Caki2 (cell line): ENCODE measurements around the gene DNAI1. TPM values are rescaled to one million over a fixed set of nuclear protein-coding genes. Genes with fewer than 3 reads are reported as not detected.
"Not testable (repeated sequence)": the region's sequence is repeated elsewhere in the genome, so short reads cannot be mapped to it uniquely, and the experiment has no call there.

Experiments
- DNase-seq: peaks from one replicate; pipeline ENCODE4 v3.0.0-alpha.2; 2015; ENCODE audit warnings: low read depth
- in situ Hi-C: cut with HindIII; loops from 2 replicates; pipeline ENCODE4 v1.10.0; 2016; ENCODE audit warnings: low sequenced_read_pairs, low pct_unique_long_range_greater_than_20kb, mixed read lengths
- total RNA-seq: library from RNA; depleted of rRNA; stranded (reverse); fragments of >200 nt; shearing (Covaris generic); gene quantifications from 2 replicates; pipeline ENCODE4 v1.2.3, GENCODE V29; 2014; ENCODE audit warnings: low replicate concordance; rRNA removed

DNAI1 gene
- total RNA-seq, result not detected in 2 replicates

DNA sequence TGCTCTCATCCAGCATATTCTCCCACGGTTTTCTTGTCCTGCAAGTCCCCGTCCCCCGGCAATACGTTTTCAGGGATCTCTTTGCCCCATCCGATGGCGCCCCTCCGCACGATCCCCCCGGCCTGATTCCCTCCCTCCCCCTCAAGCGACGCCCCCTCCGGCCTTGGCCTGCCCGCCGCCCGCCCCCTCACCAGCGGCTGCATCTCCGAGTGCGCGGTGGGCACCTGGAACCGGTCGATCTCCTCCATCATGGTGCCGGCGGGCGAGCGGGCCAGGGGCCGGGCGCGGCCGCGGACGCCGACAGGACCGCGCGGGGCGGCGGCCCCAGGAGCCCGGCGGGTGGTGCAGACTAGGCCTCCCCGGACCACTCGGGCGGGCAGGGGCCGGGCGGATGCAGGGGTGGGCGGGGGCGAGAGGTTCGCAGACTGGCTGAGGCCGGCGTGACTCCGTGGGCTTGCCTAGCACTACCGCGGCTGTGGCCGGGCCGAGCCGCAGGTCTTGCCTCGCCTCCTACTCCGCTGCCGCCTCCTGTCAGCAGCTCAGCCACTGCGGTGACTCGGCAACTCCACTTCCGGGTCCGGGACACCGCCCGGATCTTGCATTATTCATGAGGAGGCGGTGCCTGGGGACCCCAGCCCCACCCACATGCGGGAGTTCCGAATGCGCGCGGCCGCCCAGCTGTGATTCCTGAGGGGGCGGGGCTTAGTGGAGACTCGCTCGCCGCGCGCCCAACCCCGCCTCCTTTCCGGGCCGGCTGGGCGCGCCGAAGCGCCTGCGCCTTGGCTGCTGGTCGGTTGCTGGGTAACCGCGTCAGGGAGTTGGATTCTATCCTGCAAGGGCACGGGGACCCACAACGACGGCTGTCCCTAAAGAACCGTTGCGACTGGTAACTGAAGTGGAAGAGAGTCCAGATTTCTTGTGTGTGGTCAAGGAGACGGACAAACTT lies at the start of gene DNAI1, which contains the start of gene FAM219A:
DNAI1 (plus strand) TSS at position 793 of the 946 bp plus-strand sequence. CDS start 201 bp downstream, outside the sequence.
FAM219A (minus strand) TSS at position 558 of the 946 bp plus-strand sequence; CDS start at position 251, 307 bp downstream.
- in situ Hi-C loops, result no loop called here
- peak; percentile 95 for DNase-seq

- in situ Hi-C loops, result no loop called here
- DNase-seq, result no peak
These were observed 49.5 kb upstream of the DNAI1 start for GRCh38 chr9:34409154-34409553.

DNA sequence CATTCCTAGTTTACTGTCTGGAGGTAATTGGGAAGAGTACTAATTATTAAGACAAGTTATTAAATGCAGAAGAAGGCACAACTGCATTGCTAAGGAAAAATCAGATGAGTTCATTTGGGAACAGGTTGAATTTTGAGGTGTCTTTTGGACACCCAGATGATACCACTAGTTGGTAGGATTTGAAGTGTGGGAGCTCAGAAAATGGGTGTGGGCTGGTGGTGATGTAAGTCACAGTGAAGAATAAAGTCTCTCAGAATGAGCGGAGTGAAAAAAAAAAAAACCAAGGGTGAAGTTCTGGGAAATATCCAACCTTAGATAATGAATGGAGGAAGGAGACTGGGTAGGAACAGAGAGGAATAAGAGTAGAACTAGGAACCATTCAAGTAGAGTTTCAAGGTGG lies 46.3 kb upstream of the DNAI1 start:
- in situ Hi-C loops, result no loop called here
- no peak for DNase-seq

DNA sequence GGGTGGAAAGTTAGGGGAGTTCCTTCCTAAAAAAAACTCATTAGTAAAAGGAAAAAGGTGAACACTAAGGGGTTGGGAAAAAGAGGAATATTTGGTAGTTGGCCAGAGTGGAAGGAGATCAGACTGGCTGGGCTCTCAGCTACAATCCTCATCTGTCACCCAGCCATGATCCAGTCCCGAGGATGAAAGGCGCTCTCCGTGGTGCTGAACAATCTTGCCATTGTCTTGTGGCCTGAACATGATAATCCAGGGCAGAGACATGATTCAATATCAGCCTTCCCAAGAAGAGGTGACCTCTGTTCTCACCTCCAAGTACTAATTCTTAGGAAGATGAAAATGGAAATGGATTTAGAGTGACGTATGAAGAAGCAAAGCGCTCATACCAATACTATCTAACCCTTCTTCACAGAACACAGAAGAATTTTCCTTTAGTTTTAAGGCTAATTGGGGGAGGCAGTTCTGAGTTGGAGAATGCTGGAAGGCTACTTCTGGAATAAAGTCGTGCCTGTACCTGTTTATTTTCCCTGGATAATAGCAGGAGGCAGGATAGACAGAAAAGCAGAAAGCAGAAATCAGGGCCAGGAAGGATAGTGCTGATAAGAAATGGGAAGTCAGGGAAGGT lies 45.3 kb upstream of the DNAI1 start:
- in situ Hi-C loops, result no loop called here
- DNase-seq, result peak; percentile 43

GRCh38 chr9:34417734-34418133 lies 40.9 kb upstream of the DNAI1 start:
- in situ Hi-C loops, result no loop called here
- DNase-seq, result no peak

DNA sequence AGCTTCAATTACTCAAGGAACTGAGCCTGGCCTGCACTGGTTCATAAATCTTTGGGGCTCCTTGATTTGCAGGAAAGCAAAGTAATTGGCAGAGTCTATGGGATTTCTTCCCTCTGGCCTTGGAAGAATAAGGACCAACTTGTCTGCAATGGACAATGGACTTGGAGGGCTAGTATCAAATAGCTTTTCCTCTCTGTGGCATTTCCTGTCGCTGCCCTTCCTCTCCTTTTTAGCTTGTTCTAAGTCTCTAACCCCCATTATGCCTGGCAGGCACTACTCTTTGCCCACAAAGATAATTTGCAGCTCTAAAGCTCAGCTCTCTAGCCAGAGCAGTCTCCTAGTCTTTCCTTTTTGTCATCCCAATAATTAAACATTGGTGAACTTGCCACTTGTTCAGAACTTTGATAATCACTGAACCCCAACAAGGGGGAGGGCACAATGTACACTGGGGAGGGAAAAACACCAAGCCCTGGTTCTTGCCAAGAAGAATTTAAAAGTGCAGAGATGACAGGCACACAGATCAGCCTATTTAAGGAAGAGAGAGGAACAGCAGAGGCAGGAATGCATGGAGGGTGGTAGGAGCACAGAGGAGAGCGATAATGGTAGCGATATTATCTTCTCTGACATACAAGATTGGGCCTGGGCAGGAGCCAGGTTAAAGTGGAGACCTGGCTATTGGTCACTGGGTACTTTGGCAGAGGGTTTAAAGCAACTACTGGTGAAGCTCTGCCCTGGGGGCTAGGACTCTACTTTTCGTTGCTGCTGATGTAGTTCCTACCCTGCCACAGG lies 38.7 kb upstream of the DNAI1 start:
- in situ Hi-C loops, result no loop called here
- DNase-seq, result no peak

GRCh38 chr9:34426347-34427074 lies 32.1 kb upstream of the DNAI1 start:
- in situ Hi-C loops, result no loop called here
- no peak for DNase-seq

DNA sequence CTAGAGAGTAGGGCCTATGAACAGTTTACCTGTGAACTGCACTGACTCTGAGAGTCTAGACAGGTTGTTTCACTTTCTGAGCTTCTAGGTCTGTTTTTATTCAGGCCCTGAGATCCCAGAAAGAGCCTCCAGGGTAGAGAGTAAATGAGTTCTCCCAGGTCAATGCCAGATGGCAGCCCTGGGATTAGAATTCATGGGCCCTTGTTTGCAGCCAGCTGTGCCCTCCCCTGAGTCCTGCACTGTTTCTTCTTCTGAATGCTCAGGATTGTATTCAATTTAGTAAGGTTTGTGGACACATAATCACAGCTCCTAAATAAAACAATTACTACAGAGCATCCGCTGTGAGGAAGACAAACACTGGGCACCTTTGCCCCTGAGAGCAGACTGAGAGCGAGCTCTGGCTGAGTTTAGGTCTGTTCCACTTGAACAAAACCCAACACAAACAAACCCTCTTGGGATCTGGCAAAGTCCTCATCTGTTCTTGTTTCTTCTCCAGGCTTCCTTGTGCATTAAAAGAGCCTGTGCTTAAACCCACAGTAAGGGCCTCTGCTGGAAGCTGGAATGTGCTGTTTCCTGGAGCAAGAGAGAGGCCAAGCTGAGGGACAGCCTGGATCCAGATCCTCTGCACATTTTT lies 30.2 kb upstream of the DNAI1 start:
- no peak for DNase-seq
- in situ Hi-C loops, result no loop called here

- DNase-seq, result peak; percentile 22
- in situ Hi-C loops, result no loop called here
These were observed 27.7 kb upstream of the DNAI1 start for GRCh38 chr9:34430843-34431437.

GRCh38 chr9:34431667-34432066 lies 26.9 kb upstream of the DNAI1 start:
- in situ Hi-C loops, result no loop called here
- no peak for DNase-seq

DNA sequence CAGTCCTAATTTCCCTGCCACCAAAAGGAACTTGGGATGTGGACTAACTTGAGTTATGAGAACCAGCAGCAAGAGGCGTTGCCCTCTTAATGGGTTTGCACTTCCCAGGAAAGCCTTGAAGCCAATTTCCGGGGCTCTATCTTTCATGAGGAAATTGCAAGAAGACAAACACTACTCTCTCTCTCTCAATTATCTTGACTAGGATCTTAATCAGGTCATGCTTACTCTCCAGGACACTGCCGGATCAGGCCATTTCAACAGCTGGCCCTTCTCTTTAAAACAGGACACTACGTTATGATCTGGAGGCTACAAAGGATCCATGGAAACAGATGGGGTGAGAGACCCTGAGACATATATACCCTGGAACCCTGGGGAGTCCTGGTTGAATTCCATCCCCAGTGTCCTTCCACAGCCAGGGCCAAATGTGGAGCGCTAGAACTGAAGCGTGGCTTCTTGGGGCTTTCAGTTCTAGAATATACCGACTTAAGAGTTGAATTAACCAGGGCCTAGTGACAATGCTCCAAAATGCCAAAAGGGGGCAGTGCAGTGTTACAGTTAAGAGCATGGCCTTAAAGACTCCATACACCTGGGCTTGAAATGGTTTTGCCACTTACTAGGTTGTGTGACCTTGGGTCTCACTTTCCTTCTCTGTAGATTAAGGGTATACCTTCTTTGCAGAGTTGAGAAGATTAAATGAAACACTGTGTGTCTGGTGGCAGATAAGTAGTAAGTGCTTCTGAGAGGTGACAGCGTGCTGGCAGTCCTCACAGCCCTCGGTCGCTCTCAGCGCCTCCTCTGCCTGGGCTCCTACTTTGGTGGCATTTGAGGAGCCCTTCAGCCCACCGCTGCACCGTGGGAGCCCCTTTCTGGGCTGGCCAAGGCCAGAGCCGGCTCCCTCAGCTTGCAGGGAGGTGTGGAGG lies 21.3 kb upstream of the DNAI1 start:
- in situ Hi-C loops, result no loop called here
- peak; percentile 17 for DNase-seq

- in situ Hi-C loops, DNase-seq: not testable (repeated sequence)
These were observed 20.7 kb upstream of the DNAI1 start for GRCh38 chr9:34437926-34438307.

DNA sequence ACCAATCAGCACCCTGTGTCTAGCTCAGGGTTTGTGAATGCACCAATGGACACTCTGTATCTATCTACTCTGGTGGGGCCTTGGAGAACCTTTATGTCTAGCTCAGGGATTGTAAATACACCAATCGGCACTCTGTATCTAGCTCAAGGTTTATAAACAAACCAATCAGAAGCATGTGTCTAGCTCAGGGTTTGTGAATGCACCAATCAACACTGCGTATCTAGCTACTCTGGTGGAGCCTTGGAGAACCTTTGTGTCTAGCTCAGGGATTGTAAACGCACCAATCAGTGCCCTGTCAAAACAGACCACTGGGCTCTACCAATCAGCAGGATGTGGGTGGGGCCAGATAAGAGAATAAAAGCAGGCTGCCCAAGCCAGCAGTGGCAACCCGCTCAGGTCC lies 20.1 kb upstream of the DNAI1 start:
- in situ Hi-C loops, DNase-seq: not testable (repeated sequence)

- in situ Hi-C loops, result no loop called here
These were observed 18.6 kb upstream of the DNAI1 start for GRCh38 chr9:34440017-34440416.

GRCh38 chr9:34442770-34443169 lies 15.8 kb upstream of the DNAI1 start:
- DNase-seq, result no peak
- in situ Hi-C loops, result no loop called here

More at GRCh38 chr9:34440017-34440416, 18.6 kb upstream of the DNAI1 start:
- DNase-seq, result no peak

GRCh38 chr9:34443533-34443932 lies 15.1 kb upstream of the DNAI1 start:
- no peak for DNase-seq
- in situ Hi-C loops, result no loop called here
